ENCODE results near the gene SEPTIN12. TPM values are rescaled to one million over a fixed set of nuclear protein-coding genes. Genes with fewer than 3 reads are reported as not detected.
A peak's percentile ranks its signal among the peaks of the same experiment; 100 is the strongest.
"Not testable (repeated sequence)": the region's sequence is repeated elsewhere in the genome, so short reads cannot be mapped to it uniquely, and the experiment has no call there.

SEPTIN12 gene
- total RNA-seq, 1 donor from 2014 or later = not detected

- intact Hi-C loops (cut with micrococcal nuclease); ATAC-seq; DNase-seq: not testable (repeated sequence)
Observed at GRCh38 chr16:4738370-4738769, 49.8 kb downstream of the SEPTIN12 start.

GRCh38 chr16:4737545-4737944 is 50.6 kb downstream of the SEPTIN12 start:
- intact Hi-C loops (cut with micrococcal nuclease) = no loop called here
- ATAC-seq (no peak), DNase-seq (no peak)

GRCh38 chr16:4736546-4736945 is 51.6 kb downstream of the SEPTIN12 start:
- intact Hi-C loops (cut with micrococcal nuclease) = no loop called here
- no peak for DNase-seq
- no peak for ATAC-seq

GRCh38 chr16:4734730-4735535 is 53.2 kb downstream of the SEPTIN12 start:
- DNase-seq (peak; percentile 93), ATAC-seq (peak; percentile 85)
- intact Hi-C loops (cut with micrococcal nuclease) = no loop called here

- ATAC-seq (peak; percentile 98), DNase-seq (peak; percentile 97)
- intact Hi-C loops (cut with micrococcal nuclease) = no loop called here
Observed at GRCh38 chr16:4734063-4734729, 53.9 kb downstream of the SEPTIN12 start, which contains the start of the genes ANKS3 and DNAAF8. Gene ANKS3, minus strand, starts transcription at chr16:4734271. Its CDS starts 4,122 bp downstream, at chr16:4730149. Gene DNAAF8, plus strand, starts transcription at chr16:4734537. Its CDS starts 1,978 bp downstream, at chr16:4736515.

- intact Hi-C loops (cut with micrococcal nuclease) = no loop called here
- ATAC-seq (peak; percentile 1), DNase-seq (no peak)
Observed at GRCh38 chr16:4733747-4734062, 54.4 kb downstream of the SEPTIN12 start.

GRCh38 chr16:4733211-4733742 is 54.9 kb downstream of the SEPTIN12 start:
- intact Hi-C loops (cut with micrococcal nuclease) = no loop called here
- no peak for ATAC-seq
- no peak for DNase-seq

GRCh38 chr16:4729876-4730275 is 58.3 kb downstream of the SEPTIN12 start:
- DNase-seq (no peak), ATAC-seq (no peak)
- intact Hi-C loops (cut with micrococcal nuclease) = no loop called here

- ATAC-seq (no peak), DNase-seq (no peak)
- intact Hi-C loops (cut with micrococcal nuclease) = no loop called here
Observed at GRCh38 chr16:4728676-4729075, 59.5 kb downstream of the SEPTIN12 start.

Other genes starting within 250 kb of the SEPTIN12 start
- gene CDIP1, start 249.6 kb downstream of the SEPTIN12 start, total RNA-seq = 53.3 TPM
- gene C16orf96, start 232.0 kb downstream of the SEPTIN12 start, total RNA-seq = 0.07 TPM
- gene UBALD1, start 173.5 kb downstream of the SEPTIN12 start, total RNA-seq = 32.4 TPM
- gene MGRN1, start 163.5 kb downstream of the SEPTIN12 start, total RNA-seq = 31.6 TPM
- gene NUDT16L1, start 94.8 kb downstream of the SEPTIN12 start, total RNA-seq = 51.7 TPM
- 7.8 TPM for gene ANKS3, start 54.1 kb downstream of the SEPTIN12 start, total RNA-seq
- 0.30 TPM for gene DNAAF8, start 53.8 kb downstream of the SEPTIN12 start, total RNA-seq
- gene ZNF500, start 21.2 kb downstream of the SEPTIN12 start, total RNA-seq = 8.4 TPM
- not detected for gene SMIM22, start 7.0 kb upstream of the SEPTIN12 start, total RNA-seq
- gene ROGDI, start 14.3 kb upstream of the SEPTIN12 start, total RNA-seq = 134 TPM
- gene GLYR1, start 58.9 kb upstream of the SEPTIN12 start, total RNA-seq = 102 TPM
- gene UBN1, start 59.1 kb upstream of the SEPTIN12 start, total RNA-seq = 50.9 TPM
- gene PPL, start 148.8 kb upstream of the SEPTIN12 start, total RNA-seq = 18.4 TPM
- 31.4 TPM for gene SEC14L5, start 170.0 kb upstream of the SEPTIN12 start, total RNA-seq
- 6.1 TPM for gene NAGPA, start 245.6 kb upstream of the SEPTIN12 start, total RNA-seq

Data from left ventricle myocardium superior (tissue), 1 donor.